Measurements from ENCODE around the gene TMEM39A. TPM values are rescaled to one million over a fixed set of nuclear protein-coding genes. Genes with fewer than 3 reads are reported as not detected.

Gene TMEM39A
- total RNA-seq, 4 donors from 2014 or later, result 23.9 to 62.2 (median 36.7) TPM

DNA sequence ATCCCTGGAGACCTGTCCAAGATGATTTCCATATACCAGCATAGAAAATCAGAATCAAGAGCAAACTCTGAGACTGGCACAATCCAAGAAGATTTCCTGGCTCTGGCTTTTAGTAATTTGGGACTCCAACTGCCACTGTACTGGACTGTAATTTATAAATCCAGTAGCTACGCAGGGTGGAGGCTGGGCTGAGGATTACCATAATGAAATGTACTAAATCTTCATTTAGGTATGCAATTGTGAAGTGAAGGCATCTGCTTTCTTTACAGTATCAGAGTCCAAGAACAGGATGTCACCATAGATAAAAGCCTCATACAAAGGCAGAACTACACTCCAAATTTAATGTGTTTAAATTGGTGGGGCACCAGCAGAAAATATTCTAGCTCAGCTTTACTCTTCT, 46.5 kb downstream of the TMEM39A start:
- no peak for DNase-seq (ENCODE audit: low spot score in 2 of 2)
- TF ChIP-seq, protein P1, sequence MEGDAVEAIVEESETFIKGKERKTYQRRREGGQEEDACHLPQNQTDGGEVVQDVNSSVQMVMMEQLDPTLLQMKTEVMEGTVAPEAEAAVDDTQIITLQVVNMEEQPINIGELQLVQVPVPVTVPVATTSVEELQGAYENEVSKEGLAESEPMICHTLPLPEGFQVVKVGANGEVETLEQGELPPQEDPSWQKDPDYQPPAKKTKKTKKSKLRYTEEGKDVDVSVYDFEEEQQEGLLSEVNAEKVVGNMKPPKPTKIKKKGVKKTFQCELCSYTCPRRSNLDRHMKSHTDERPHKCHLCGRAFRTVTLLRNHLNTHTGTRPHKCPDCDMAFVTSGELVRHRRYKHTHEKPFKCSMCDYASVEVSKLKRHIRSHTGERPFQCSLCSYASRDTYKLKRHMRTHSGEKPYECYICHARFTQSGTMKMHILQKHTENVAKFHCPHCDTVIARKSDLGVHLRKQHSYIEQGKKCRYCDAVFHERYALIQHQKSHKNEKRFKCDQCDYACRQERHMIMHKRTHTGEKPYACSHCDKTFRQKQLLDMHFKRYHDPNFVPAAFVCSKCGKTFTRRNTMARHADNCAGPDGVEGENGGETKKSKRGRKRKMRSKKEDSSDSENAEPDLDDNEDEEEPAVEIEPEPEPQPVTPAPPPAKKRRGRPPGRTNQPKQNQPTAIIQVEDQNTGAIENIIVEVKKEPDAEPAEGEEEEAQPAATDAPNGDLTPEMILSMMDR (IDR thresholded peaks at IDR 0.05), result no peak
- TF ChIP-seq EP300 (IDR thresholded peaks at IDR 0.05) (no peak), POLR2A (IDR thresholded peaks at IDR 0.05) (no peak)
- H3K9me3 ChIP-seq, result no peaks in the 10 kb centered on the region
- no peaks in the 10 kb centered on the region for H3K4me1 ChIP-seq
- no peak overlapping the region for H3K27ac ChIP-seq
- H3K4me3 ChIP-seq, result no peak overlapping the region
- peaks cover 0 to 72% (median 9%) of the 10 kb centered on the region in 3 donors for H3K36me3 ChIP-seq
- H3K27me3 ChIP-seq, result no peaks in the 10 kb centered on the region
- WGBS, 2 donors, result 94 to 95% methylated on average over 1 of the region's 1 CpG

DNA sequence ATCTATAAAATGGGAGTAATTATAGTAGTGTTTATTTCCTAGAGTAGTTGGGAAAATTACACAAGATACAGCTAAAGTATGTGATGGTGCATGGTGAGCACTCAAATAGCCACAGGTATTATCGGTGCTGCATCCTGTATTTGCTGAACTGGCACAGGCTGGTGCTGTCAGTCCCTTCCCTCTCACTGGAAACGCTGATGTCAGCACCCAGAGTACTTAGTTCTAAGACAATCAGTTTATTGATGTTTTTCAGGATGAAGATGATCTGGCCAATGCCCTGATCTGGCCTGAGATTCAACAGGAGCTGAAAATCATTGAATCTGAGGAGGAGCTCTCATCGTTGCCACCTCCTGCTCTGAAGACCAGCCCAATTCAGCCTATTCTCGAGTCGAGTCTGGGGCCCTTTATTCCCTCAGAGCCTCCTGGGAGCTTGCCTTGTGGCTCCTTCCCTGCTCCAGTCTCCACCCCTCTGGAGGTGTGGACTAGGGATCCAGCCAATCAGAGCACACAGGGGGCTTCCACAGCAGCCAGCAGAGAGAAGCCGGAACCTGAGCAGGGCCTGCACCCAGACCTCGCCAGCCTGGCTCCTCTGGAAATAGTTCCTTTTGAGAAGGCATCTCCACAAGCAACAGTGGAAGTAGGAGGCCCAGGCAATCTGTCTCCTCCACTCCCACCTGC, 49.7 kb downstream of the TMEM39A start:
- 68 to 78% methylated on average over 7 of the region's 7 CpGs for WGBS, 2 donors
- H3K9me3 ChIP-seq, result no peaks in the 10 kb centered on the region
- no peak overlapping the region for H3K4me3 ChIP-seq
- H3K36me3 ChIP-seq, result peaks cover 3 to 99% (median 9%) of the 10 kb centered on the region in 3 donors
- no peaks in the 10 kb centered on the region for H3K4me1 ChIP-seq
- no peak for DNase-seq (ENCODE audit: low spot score in 2 of 2)
- TF ChIP-seq POLR2A (IDR thresholded peaks at IDR 0.05) (no peak), EP300 (IDR thresholded peaks at IDR 0.05) (no peak)
- TF ChIP-seq, protein P1 (IDR thresholded peaks at IDR 0.05), result no peak
- no peak overlapping the region for H3K27ac ChIP-seq
- H3K27me3 ChIP-seq, result no peaks in the 10 kb centered on the region

DNA sequence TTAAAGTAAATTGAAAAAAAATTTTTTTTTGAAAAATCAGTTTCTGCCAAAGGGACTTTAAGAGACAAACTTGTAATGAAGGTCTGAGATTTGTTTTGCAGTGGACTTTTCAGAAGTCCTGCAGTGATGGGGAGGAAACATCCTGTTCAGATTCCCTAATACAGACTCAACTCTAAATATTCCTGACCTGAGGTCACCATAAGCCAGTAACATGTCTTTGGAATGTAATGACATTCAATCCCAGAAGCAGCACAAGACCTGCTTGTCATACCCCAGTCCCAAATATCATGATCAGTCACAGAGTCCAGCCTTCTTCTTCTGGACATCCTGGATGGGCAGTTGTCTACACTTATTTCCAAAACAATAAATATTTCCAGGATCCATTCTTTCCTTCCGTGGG, 53.6 kb downstream of the TMEM39A start:
- TF ChIP-seq, protein P1 (IDR thresholded peaks at IDR 0.05), result no peak
- TF ChIP-seq EP300 (IDR thresholded peaks at IDR 0.05) (no peak), POLR2A (IDR thresholded peaks at IDR 0.05) (no peak)
- DNase-seq (ENCODE audit: low spot score in 2 of 2), result no peak
- Histone ChIP-seq H3K36me3 (peaks cover 3 to 82% (median 12%) of the 10 kb centered on the region in 3 donors), H3K27me3 (no peaks in the 10 kb centered on the region), H3K4me3 (no peak overlapping the region), H3K27ac (no peak overlapping the region), H3K4me1 (no peaks in the 10 kb centered on the region), H3K9me3 (no peaks in the 10 kb centered on the region)
- WGBS, 2 donors, result 85 to 96% methylated on average over 1 of the region's 1 CpG

DNA sequence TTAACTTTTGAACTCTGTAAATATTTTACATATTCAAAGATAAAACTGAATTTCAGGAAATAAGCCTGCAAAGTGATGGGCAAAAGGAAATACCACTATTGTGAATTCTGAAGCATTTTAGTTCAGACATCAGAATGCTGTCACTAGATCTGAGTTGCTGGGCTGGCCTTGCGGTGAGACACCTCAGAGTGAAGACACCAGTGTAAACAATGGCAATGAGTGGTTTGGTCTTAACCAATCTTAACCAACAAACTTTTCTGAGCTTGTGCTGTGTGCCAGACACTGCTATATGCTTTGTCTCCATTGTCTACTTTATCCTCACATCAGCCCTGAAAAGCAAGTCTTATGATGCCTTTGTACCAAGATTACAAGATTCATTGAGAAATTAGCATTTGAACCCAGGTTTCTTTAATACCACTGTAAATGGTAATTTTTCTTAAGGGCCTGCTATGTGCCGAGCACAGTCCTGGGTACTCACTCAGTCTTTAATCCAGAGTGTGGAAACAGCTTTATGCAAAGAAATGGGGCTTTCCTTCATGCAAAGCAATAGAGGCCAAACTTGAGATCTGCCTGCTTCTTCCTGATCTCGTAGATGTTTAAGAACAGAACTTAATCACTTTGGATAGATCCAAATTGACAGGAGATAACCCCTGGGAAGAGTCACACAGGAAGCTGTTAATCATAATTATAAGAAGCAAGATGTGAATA, 55.0 kb downstream of the TMEM39A start:
- whole genome bisulfite sequencing, 2 donors, result 80 to 92% methylated on average over 3 of the region's 3 CpGs
- no peaks in the 10 kb centered on the region for H3K27me3 ChIP-seq
- no peak for DNase-seq (ENCODE audit: low spot score in 2 of 2)
- H3K27ac ChIP-seq, result no peak overlapping the region
- H3K4me1 ChIP-seq, result no peaks in the 10 kb centered on the region
- H3K36me3 ChIP-seq, result peaks cover 3 to 82% (median 4%) of the 10 kb centered on the region in 3 donors
- H3K4me3 ChIP-seq, result no peak overlapping the region
- no peaks in the 10 kb centered on the region for H3K9me3 ChIP-seq
- TF ChIP-seq EP300 (IDR thresholded peaks at IDR 0.05) (no peak), POLR2A (IDR thresholded peaks at IDR 0.05) (no peak)
- TF ChIP-seq, protein P1 (IDR thresholded peaks at IDR 0.05), result no peak

DNA sequence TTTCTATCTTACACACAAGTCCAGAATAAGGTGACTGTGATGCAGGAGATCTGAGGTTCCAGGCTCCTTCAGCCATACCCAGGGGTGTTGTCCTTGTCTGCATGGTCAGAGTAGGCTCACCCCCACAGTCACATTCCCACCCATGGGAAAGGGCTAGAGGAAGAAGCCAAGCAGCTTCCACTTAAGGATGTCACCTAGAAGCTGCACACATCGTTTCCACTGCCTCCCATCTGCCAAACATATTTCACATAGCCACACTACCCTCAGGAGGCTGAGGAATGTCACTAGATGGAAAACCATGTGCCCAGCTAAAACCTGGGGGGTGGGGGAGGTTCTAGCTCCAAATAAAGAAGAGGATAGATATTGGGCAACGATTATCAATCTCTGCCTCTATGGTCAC, 58.1 kb downstream of the TMEM39A start:
- Histone ChIP-seq H3K36me3 (peaks cover 2 to 82% (median 13%) of the 10 kb centered on the region in 3 donors), H3K4me3 (no peak overlapping the region), H3K9me3 (no peaks in the 10 kb centered on the region), H3K4me1 (no peaks in the 10 kb centered on the region), H3K27me3 (no peaks in the 10 kb centered on the region), H3K27ac (no peak overlapping the region)
- DNase-seq (ENCODE audit: low spot score in 2 of 2), result no peak
- 79 to 83% methylated on average over 2 of the region's 2 CpGs for WGBS, 2 donors
- TF ChIP-seq POLR2A (IDR thresholded peaks at IDR 0.05), result no peak
- no peak for TF ChIP-seq EP300 (IDR thresholded peaks at IDR 0.05)
- TF ChIP-seq, protein P1 (IDR thresholded peaks at IDR 0.05), result no peak
